Activated CD4-positive, alpha-beta T cell treated with anti-CD3 and anti-CD28 coated beads for 36 hours (primary cell): ENCODE data around the gene CIITA. TPM values are rescaled to one million over a fixed set of nuclear protein-coding genes. Genes with fewer than 3 reads are reported as not detected.
"Not testable (repeated sequence)": the region's sequence is repeated elsewhere in the genome, so short reads cannot be mapped to it uniquely, and the experiment has no call there.

ENCODE experiments used
- ATAC-seq: fragments of 200-7000 bp; cut with Tn5 transposase; one replicate; pipeline ENCODE4 v1.10.0; 2021; ENCODE audit warnings: mild to moderate bottlenecking, moderate library complexity
- CTCF ChIA-PET: fragments of 350-600 bp; sonication (Branson Sonifier 250); formaldehyde crosslinking; loops from one replicate; lab custom pipeline; 2021; ENCODE audit warnings: antibody characterized with exemption; lab: Charles Lee
- POLR2A ChIA-PET: fragments of 350-600 bp; sonication (Branson Sonifier 250); formaldehyde crosslinking; loops from one replicate; lab custom pipeline; 2021; ENCODE audit warnings: antibody characterized with exemption, inconsistent platforms; lab: Charles Lee
- DNase-seq: peaks from one replicate; pipeline ENCODE4 v3.0.0-alpha.2; 2020
- H3K27ac Mint-ChIP-seq: one replicate; pipeline ENCODE4 v1.8.0; 2021; ENCODE audit warnings: mixed read lengths
- H3K27me3 Mint-ChIP-seq: one replicate; pipeline ENCODE4 v1.8.0; 2021; ENCODE audit warnings: mixed read lengths
- H3K36me3 Mint-ChIP-seq: one replicate; pipeline ENCODE4 v1.8.0; 2021; ENCODE audit warnings: low read depth, mixed read lengths
- H3K4me1 Mint-ChIP-seq: one replicate; pipeline ENCODE4 v1.8.0; 2021; ENCODE audit warnings: mixed read lengths
- H3K4me3 Mint-ChIP-seq: one replicate; pipeline ENCODE4 v1.8.0; 2021; ENCODE audit warnings: mild to moderate bottlenecking, moderate library complexity, mixed read lengths
- H3K9me3 Mint-ChIP-seq: one replicate; pipeline ENCODE4 v1.8.0; 2021; ENCODE audit warnings: low read depth, mixed read lengths
- intact Hi-C, 2 experiments: fragments of 100-400 bp; cut with DNase I in 1 of 2; cut with micrococcal nuclease in 1 of 2; formaldehyde crosslinking; loops; one replicate each; pipeline versions ENCODE4 v1.14.2 to v1.15.1; 2022 to 2024; cut with DNase I, micrococcal nuclease
- total RNA-seq, 2 experiments: library from RNA; stranded (reverse); gene quantifications; one replicate each; pipeline ENCODE4 v1.2.3, GENCODE V29; 2021

CIITA gene
- total RNA-seq, 2 experiments from 2014 or later: 0.87 to 1.4 TPM

DNA sequence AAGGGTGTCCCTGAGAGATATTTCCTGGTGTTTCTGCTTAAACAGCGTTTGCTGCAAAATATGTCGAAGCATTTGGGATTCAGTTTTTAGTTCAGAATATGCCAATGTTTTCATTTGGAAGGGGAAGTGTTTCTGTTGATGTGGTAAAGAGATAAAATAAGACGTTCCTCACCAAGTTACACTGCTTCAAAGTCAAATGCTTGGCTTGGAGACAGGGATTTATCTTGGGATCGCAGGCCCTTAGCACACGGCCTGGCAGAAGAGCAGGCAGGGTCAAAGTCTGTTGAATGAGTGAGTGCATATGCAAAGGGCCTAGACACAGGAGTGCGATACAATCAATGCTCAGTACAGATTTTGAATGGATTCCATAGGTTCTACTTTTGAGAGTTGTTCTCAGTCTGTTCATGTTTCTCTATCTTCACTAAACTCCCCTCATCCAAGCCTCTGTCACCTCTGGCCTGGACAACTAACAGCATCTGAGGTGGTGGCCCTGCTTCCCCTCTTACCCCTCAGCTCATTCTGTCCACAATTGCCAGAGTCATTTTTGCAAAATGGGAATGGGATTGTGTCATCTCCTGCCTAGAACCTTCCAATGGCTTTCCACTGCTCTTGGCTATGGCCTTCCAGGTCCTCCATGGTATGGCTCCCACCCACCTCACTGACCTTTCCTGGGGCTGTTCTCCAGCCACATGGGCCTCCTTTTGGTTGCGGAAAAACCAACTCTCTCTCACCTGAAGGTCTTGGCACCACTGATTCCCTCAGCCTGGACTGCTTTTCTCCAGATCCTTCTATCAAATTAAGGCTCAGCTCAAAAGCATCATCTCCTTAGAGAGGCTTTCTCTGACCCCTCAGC lies 62.0 kb downstream of the CIITA start:
- DNase-seq: no peak
- H3K4me3 Mint-ChIP-seq: peak overlapping the region; percentile 95
- intact Hi-C loops: no loop called here
- peaks cover 75% of the 10 kb centered on the region for H3K4me1 Mint-ChIP-seq
- H3K27ac Mint-ChIP-seq: peak overlapping the region; percentile 75
- ChIA-PET CTCF (interaction anchor here (2.6 kb wide), 1 partner anchor 11 kb away, joined by 9 read pairs; no protein-coding TSS in a partner anchor), POLR2A (interaction anchor here (0.7 kb wide), 1 partner anchor 166 kb away, joined by 3 read pairs; no protein-coding TSS in a partner anchor)
- no peaks in the 10 kb centered on the region for H3K27me3 Mint-ChIP-seq
- no peaks in the 10 kb centered on the region for H3K9me3 Mint-ChIP-seq
- peaks cover 37% of the 10 kb centered on the region for H3K36me3 Mint-ChIP-seq
- no peak for ATAC-seq

DNA sequence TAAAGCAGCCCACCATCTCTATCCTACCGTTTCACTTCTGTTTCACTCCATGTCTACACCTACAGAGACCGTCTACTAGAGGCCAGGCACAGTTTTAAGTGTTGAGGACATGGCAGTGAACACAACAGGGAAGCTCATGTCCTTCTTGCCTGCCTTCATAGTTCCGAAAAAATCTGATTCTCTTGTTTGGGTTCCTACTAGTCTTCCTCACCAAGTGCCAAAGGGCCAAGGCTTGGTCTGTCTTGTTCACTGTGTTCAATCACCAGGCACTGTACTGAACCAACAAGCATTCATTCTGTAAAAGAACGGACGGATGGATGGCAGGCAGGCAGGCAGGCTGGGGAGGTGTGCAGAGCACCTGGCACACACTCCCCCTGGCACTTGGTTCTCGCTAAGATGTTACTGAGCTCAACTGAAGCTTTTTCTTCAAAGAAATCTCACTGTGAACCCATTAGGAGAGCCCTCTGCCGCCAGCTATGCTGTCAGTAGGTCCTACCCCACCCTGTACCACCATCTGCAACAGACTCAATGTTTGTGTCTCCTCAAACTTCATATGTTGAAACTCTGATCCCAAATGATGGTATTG lies 62.7 kb downstream of the CIITA start:
- ChIA-PET CTCF (interaction anchor here (2.6 kb wide), 1 partner anchor 10 kb away, joined by 9 read pairs; no protein-coding TSS in a partner anchor), POLR2A (no interaction called here)
- no peaks in the 10 kb centered on the region for H3K9me3 Mint-ChIP-seq
- peaks cover 74% of the 10 kb centered on the region for H3K4me1 Mint-ChIP-seq
- H3K4me3 Mint-ChIP-seq: peak overlapping the region; percentile 95
- H3K27ac Mint-ChIP-seq: peak overlapping the region; percentile 75
- peaks cover 37% of the 10 kb centered on the region for H3K36me3 Mint-ChIP-seq
- ATAC-seq: no peak
- no peak for DNase-seq
- intact Hi-C loops: loop anchor here (5.0 to 10.0 kb wide), 6 partner anchors 197 to 1975 kb away; partner anchors contain the start of genes HAPSTR1 (in 1 of the 2), NUBP1 (in 1 of the 2), SNX29 (in 1 of the 2) and USP7 (in 1 of the 2)
- no peaks in the 10 kb centered on the region for H3K27me3 Mint-ChIP-seq

DNA sequence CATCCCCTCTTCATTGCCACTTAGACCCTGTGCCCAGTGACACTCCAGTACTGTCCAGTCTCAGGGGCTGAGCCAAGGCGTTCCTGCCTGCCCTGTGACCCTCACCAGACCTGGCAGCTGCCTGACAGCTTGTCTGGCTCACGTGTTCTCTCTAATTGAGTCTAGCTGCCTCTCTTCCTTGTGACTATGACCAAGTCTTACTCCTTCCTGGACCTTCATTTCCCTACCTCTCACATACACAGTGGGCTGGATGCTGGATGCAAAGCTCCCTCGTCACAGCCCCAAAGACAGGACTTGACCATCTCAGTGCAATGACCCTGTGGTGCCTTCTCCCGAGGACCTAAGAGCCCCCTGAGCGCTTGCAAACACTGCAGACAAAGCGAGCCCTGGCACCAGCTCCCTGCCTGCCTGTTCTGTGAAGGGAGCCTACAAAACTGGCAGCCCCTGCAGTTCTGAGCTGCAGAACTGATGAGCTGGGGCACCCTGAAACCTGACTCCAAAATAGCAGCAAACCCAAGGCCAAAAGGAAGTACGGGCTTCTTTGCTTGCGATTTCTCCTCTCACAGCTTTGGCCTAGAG lies 63.6 kb downstream of the CIITA start:
- Mint-ChIP-seq H3K27ac (peak overlapping the region; percentile 72), H3K27me3 (no peaks in the 10 kb centered on the region), H3K9me3 (no peaks in the 10 kb centered on the region), H3K4me1 (peaks cover 75% of the 10 kb centered on the region), H3K4me3 (peak overlapping the region; percentile 95), H3K36me3 (peaks cover 34% of the 10 kb centered on the region)
- intact Hi-C loops: loop anchor here (5.0 to 10.0 kb wide), 6 partner anchors 198 to 1976 kb away; partner anchors contain the start of genes HAPSTR1 (in 1 of the 2), NUBP1 (in 1 of the 2), SNX29 (in 1 of the 2) and USP7 (in 1 of the 2)
- ATAC-seq: no peak
- peak; percentile 37 for DNase-seq
- ChIA-PET CTCF (interaction anchor here (0.7 to 2.6 kb wide), 4 partner anchors 9 to 338 kb away, joined by 3 to 9 read pairs (median 3); no protein-coding TSS in a partner anchor), POLR2A (interaction anchor here (0.6 kb wide), 1 partner anchor 341 kb away, joined by 4 read pairs; no protein-coding TSS in a partner anchor)

DNA sequence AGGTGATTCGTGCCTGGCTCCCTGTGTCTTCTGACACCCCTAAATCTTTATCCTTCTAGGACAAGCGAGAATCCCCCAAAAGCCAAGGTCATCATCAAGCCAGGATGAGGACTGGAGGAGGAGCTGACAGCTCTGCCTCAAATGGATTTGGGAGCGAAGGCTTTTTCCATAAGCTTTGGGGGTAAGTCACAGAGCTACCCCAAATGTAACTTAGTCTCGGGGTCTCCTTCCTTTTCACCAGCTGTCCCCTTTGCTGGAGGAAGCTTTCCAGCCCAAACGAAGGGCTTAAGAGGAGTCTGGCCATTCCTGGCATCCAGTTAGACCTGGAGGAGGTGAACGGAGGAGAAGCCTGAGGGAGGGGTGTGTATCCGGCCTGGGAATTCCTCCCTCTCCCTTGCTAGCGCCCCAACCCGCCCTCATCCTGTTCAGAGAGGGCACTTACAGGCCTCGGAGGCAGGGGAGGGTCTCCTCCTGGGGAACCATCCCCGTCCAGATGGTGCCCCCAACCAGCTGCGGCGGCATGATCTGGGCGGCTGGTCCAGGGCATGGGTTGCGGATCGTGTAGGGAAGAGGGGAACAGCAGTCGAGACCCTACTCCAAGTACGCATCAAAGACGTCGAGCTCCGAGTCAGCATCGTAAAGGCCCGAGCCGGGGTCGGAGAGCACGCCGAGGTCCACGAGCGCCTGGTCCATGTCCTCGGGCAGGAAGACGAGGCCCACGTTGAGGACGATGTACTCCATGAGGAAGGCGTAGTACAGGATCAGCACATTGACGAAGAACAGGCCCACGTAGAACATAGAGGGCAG lies 64.3 kb downstream of the CIITA start:
- Mint-ChIP-seq H3K27me3 (no peaks in the 10 kb centered on the region), H3K4me1 (peaks cover 75% of the 10 kb centered on the region), H3K27ac (peak overlapping the region; percentile 87), H3K9me3 (no peaks in the 10 kb centered on the region), H3K36me3 (peaks cover 28% of the 10 kb centered on the region), H3K4me3 (peak overlapping the region; percentile 95)
- ChIA-PET CTCF (interaction anchor here (0.7 to 2.6 kb wide), 6 partner anchors 9 to 426 kb away, joined by 3 to 9 read pairs (median 3); no protein-coding TSS in a partner anchor), POLR2A (interaction anchor here (0.6 to 0.7 kb wide), 3 partner anchors 25 to 342 kb away, joined by 3 to 5 read pairs (median 4); no protein-coding TSS in a partner anchor)
- ATAC-seq (no peak), DNase-seq (peak; percentile 27)
- intact Hi-C loops: loop anchor here (5.0 to 10.0 kb wide), 6 partner anchors 199 to 1977 kb away; partner anchors contain the start of genes HAPSTR1 (in 1 of the 2), NUBP1 (in 1 of the 2), SNX29 (in 1 of the 2) and USP7 (in 1 of the 2)

DNA sequence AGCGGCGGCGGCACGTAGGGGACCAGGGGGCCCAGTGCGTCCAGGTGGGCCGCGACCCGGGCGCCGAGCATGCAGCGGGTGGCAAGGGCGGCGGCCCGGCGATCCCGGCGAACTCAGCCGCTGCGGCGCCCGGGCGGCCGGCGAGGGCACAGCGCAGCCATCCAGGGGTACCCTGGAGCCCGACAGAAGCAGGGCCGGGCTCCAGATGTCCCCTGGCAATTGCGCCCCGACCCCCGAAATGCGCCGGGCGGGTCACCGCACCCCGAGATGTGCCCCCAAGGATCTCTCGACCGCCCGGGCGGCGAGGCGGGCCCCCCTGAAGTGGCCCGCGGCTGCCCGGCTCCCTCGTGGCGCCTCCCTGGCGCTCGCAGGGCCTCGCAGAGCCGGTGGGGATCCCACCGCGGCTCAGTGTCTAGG lies 64.9 kb downstream of the CIITA start:
- not testable (repeated sequence) for ATAC-seq, H3K27ac Mint-ChIP-seq, H3K9me3 Mint-ChIP-seq, H3K27me3 Mint-ChIP-seq
- peak overlapping the region; percentile 95 for H3K4me3 Mint-ChIP-seq
- ChIA-PET CTCF (interaction anchor here (0.7 to 1.4 kb wide), 5 partner anchors 9 to 427 kb away, joined by 3 to 4 read pairs (median 3); no protein-coding TSS in a partner anchor), POLR2A (interaction anchor here (0.6 to 0.9 kb wide), 2 partner anchors 23 to 198 kb away, joined by 3 to 4 read pairs; partner anchors contain the start of gene NUBP1)
- H3K36me3 Mint-ChIP-seq: peaks cover 24% of the 10 kb centered on the region
- peaks cover 72% of the 10 kb centered on the region for H3K4me1 Mint-ChIP-seq
- DNase-seq: peak; percentile 29
- intact Hi-C loops: loop anchor here (1.0 to 10.0 kb wide), 11 partner anchors 71 to 1977 kb away; partner anchors contain the start of genes HAPSTR1 (in 1 of the 2), NUBP1 (in 1 of the 2), RMI2 (in 1 of the 2) and SNN (in 1 of the 2)

DNA sequence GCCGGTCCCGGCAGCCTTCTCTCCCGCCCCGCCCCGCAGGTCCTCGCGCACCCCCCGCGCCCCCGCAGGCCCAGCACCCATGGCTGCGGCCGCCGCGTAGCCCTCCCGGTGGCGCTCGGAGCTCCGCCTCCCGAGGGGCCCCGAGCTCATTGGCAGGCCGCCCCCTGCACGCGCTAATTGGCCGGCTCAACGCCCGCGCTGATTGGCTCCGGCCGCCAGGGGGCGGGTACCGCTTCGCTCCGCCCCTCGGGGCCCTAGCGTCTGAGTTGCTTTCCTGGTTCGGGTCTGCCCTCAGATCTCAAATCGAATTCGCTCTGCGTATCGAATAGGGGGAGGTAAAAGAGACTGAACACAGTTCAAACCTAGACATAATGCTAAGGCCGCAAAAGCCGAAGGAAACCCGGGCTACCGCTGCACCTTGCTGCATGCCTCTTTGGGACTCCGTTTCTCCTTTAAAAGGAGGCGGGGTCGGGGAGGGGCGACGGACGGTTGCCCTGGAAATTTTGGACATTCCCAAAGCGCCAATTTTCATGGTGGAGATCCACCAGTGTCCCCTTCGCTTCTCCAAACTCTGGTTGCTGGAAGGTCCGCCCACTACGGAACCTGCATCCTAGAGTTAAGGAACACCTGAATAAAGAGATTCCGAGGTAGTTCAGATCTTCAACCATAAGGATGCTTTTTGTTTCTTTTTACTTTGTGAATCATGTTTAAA lies 65.5 kb downstream of the CIITA start, which contains the start of gene DEXI:
Gene DEXI (minus strand): TSS at position 117 of the 712 bp plus-strand sequence. CDS start 463 bp downstream, outside the sequence.
- H3K27ac Mint-ChIP-seq: peak within 1 kb of the TSS; percentile 87
- intact Hi-C loops: loop anchor here (1.0 to 10.0 kb wide), 11 partner anchors 72 to 1978 kb away; partner anchors contain the start of genes HAPSTR1 (in 1 of the 2), NUBP1 (in 1 of the 2), RMI2 (in 1 of the 2) and SNN (in 1 of the 2)
- ATAC-seq: peak; percentile 82
- CTCF ChIA-PET: interaction anchor here (0.7 to 1.4 kb wide), 5 partner anchors 10 to 109 kb away, joined by 3 to 4 read pairs (median 3); no protein-coding TSS in a partner anchor
- H3K4me1 Mint-ChIP-seq: peaks cover 72% of the 10 kb centered on the region
- peaks cover 24% of the 10 kb centered on the region for H3K36me3 Mint-ChIP-seq
- H3K4me3 Mint-ChIP-seq: peak within 1 kb of the TSS; percentile 95
- H3K9me3 Mint-ChIP-seq: no peaks in the 10 kb centered on the region
- peak; percentile 97 for DNase-seq
- POLR2A ChIA-PET: interaction anchor here (0.6 to 0.9 kb wide), 3 partner anchors 24 to 553 kb away, joined by 3 to 4 read pairs (median 3); partner anchors contain the start of gene NUBP1
- no peaks in the 10 kb centered on the region for H3K27me3 Mint-ChIP-seq

DNA sequence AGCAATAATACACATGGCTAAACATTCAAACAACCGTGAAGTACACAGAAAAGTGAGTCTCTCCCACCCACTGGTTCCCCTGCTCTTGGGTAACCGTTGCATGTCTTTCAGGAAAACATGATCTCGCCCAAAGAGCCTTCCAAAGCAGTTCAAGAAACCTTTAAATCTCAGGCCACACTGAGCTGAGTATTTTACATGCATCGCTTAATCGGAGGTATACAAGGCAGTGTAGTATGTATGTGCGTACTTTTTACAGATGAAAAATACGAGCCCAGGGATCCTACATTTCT lies 66.0 kb downstream of the CIITA start:
- H3K4me3 Mint-ChIP-seq: peak overlapping the region; percentile 95
- peaks cover 23% of the 10 kb centered on the region for H3K36me3 Mint-ChIP-seq
- H3K27ac Mint-ChIP-seq: peak overlapping the region; percentile 65
- H3K4me1 Mint-ChIP-seq: peaks cover 69% of the 10 kb centered on the region
- ChIA-PET CTCF (interaction anchor here (0.8 kb wide), 1 partner anchor 109 kb away, joined by 3 read pairs; no protein-coding TSS in a partner anchor), POLR2A (no interaction called here)
- intact Hi-C loops: loop anchor here (2.0 to 10.0 kb wide), 8 partner anchors 72 to 1978 kb away; partner anchors contain the start of genes HAPSTR1 (in 1 of the 2), NUBP1 (in 1 of the 2), SNN (in 1 of the 2) and SNX29 (in 1 of the 2)
- H3K27me3 Mint-ChIP-seq: no peaks in the 10 kb centered on the region
- DNase-seq: no peak
- no peak for ATAC-seq
- H3K9me3 Mint-ChIP-seq: no peaks in the 10 kb centered on the region

DNA sequence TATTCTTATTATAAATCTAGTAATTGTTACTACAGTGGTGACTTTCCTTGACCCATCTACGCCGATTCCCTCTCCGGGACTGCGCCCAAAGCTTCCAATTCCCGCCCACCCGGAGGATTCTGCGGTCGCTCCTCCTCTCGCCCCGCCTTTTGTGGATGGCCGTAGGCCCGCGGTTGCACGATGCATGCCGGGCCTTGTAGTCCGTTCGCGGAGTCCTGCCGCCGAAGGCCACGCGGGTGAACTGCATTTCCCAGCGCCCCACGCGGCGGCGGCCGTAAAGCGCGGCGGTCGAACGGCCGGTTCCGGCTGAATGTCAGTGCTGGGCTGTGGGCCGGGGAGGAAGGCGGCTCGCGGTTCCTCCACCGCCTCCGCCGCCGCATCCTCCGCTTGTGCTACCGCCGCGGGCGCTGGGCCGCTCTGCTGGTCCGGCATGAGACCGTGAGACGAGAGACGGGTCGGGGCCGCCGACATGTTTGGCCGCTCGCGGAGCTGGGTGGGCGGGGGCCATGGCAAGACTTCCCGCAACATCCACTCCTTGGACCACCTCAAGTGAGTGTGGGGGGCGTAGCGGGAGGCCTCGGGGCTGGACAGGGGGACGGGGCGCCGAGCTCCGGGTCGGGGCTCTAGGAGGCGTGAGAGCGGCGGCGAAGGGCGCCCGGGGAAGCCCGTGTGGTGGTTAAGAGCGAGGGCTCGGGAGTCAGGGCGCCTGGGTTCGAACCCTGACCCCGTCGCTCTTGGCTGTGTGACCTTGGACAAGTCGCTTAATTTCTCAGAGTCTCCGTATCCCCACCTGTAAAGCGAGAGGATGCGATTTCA lies 67.5 kb downstream of the CIITA start, which contains the start of gene CLEC16A:
Gene CLEC16A (plus strand): TSS at position 316 of the 816 bp plus-strand sequence. CDS start 154 bp downstream, at position 470.
- no peaks in the 10 kb centered on the region for H3K27me3 Mint-ChIP-seq
- H3K4me3 Mint-ChIP-seq: peak within 1 kb of the TSS; percentile 95
- H3K9me3 Mint-ChIP-seq: no peaks in the 10 kb centered on the region
- DNase-seq (peak; percentile 98), ATAC-seq (peak; percentile 77)
- peaks cover 69% of the 10 kb centered on the region for H3K4me1 Mint-ChIP-seq
- peak within 1 kb of the TSS; percentile 80 for H3K27ac Mint-ChIP-seq
- H3K36me3 Mint-ChIP-seq: peaks cover 11% of the 10 kb centered on the region
- intact Hi-C loops: loop anchor here (1.0 to 10.0 kb wide), 11 partner anchors 202 to 1980 kb away; partner anchors contain the start of genes HAPSTR1 (in 1 of the 2), LITAF (in 1 of the 2), NUBP1 (in 1 of the 2) and RSL1D1 (in 1 of the 2)
- ChIA-PET CTCF (interaction anchor here (0.7 to 2.4 kb wide), 5 partner anchors 10 to 20 kb away, joined by 3 to 13 read pairs (median 3); no protein-coding TSS in a partner anchor), POLR2A (interaction anchor here (0.5 kb wide), 1 partner anchor 311 kb away, joined by 3 read pairs; the partner anchor contains the start of gene SOCS1)
